ENCODE data around the gene SYTL2.

Gene SYTL2

DNA sequence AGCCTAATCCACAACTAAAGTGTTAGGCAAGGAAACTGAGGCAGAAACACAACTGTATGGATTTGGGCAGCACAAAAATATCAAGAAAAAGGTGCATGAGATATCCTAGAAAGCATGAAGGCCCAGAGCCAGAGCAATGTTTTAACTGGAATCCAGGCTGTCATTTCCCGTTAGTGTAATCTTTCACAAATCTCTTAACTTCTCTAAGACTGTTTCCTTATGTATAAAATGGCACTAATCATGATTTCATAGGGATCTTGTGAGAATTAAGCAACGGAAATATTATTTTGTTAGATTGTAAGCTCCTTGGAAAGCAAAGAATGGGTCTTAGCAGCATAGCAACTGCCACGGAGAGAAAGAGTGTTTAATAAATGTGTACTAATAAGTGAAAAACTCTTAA is 14.7 kb upstream of the SYTL2 start:
- Histone ChIP-seq H2BK5ac (ENCODE audit: low read length) (no peak overlapping the region), H3K23ac (ENCODE audit: low read length) (no peak overlapping the region), H3K4ac (ENCODE audit: low read depth, low read length) (no peak overlapping the region), H2BK15ac (replicated peaks; ENCODE audit: low read depth) (no peak overlapping the region), H3K27me3 (ENCODE audit: insufficient read depth, low read length, poor library complexity) (no peaks in the 10 kb centered on the region), H3K36me3 (ENCODE audit: control insufficient read depth, insufficient read depth, low read length) (no peaks in the 10 kb centered on the region), H3K27ac (ENCODE audit: low read depth, low read length) (no peak overlapping the region), H3K79me1 (ENCODE audit: low read length) (no peaks in the 10 kb centered on the region), H4K5ac (ENCODE audit: low read length) (no peak overlapping the region), H3K4me2 (ENCODE audit: low read length) (no peak overlapping the region), H3K79me2 (ENCODE audit: control insufficient read depth, insufficient read depth, low read length) (no peaks in the 10 kb centered on the region), H3K56ac (ENCODE audit: low read length) (no peak overlapping the region), H3K9ac (ENCODE audit: low read length) (no peak overlapping the region), H2AK5ac (ENCODE audit: low read length) (no peak overlapping the region), H3K4me1 (ENCODE audit: control insufficient read depth, low read depth, low read length) (no peaks in the 10 kb centered on the region), H2BK120ac (ENCODE audit: low read depth, low read length) (no peak overlapping the region), H3K18ac (ENCODE audit: low read length) (no peak overlapping the region), H4K8ac (ENCODE audit: low read depth, low read length) (no peak overlapping the region), H3K4me3 (ENCODE audit: low read length) (no peak overlapping the region)
- DNase-seq: no peak
- WGBS (ENCODE audit: extremely low coverage, insufficient coverage, low lambda C conversion rate): no CpG with 5 or more reads among the region's 3 CpGs

DNA sequence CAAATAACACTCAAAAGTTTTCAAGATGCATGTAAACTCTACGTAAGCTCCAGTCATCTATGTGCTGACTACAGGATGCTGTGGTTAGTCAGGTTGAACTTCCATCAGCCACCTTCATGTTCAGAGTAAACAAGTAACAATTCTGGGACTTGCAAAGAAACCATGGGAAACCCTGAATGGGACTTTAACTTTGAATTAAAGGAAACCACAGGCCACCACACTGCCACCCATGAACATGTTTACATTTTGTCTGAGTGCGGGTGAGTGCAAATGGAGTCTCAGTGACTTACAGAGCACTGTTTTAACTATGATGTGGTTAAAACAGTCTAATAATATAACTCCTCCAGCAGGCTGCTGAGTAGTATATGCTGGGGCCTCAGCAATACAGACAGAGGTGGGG is 12.9 kb upstream of the SYTL2 start:
- no peak overlapping the region for H4K8ac ChIP-seq (ENCODE audit: low read depth, low read length)
- no peak overlapping the region for H2AK5ac ChIP-seq (ENCODE audit: low read length)
- no peak overlapping the region for H3K4me3 ChIP-seq (ENCODE audit: low read length)
- no peaks in the 10 kb centered on the region for H3K4me1 ChIP-seq (ENCODE audit: control insufficient read depth, low read depth, low read length)
- no peak for DNase-seq
- no peaks in the 10 kb centered on the region for H3K79me2 ChIP-seq (ENCODE audit: control insufficient read depth, insufficient read depth, low read length)
- no peak overlapping the region for H2BK15ac ChIP-seq (replicated peaks; ENCODE audit: low read depth)
- no peak overlapping the region for H2BK120ac ChIP-seq (ENCODE audit: low read depth, low read length)
- H3K56ac ChIP-seq (ENCODE audit: low read length): no peak overlapping the region
- H2BK5ac ChIP-seq (ENCODE audit: low read length): no peak overlapping the region
- WGBS (ENCODE audit: extremely low coverage, insufficient coverage, low lambda C conversion rate): no CpG with 5 or more reads among the region's 2 CpGs
- H3K4me2 ChIP-seq (ENCODE audit: low read length): no peak overlapping the region
- no peak overlapping the region for H3K18ac ChIP-seq (ENCODE audit: low read length)
- no peaks in the 10 kb centered on the region for H3K79me1 ChIP-seq (ENCODE audit: low read length)
- H3K23ac ChIP-seq (ENCODE audit: low read length): no peak overlapping the region
- no peak overlapping the region for H3K4ac ChIP-seq (ENCODE audit: low read depth, low read length)
- no peak overlapping the region for H3K27ac ChIP-seq (ENCODE audit: low read depth, low read length)
- H4K5ac ChIP-seq (ENCODE audit: low read length): no peak overlapping the region
- no peaks in the 10 kb centered on the region for H3K36me3 ChIP-seq (ENCODE audit: control insufficient read depth, insufficient read depth, low read length)
- no peak overlapping the region for H3K9ac ChIP-seq (ENCODE audit: low read length)
- no peaks in the 10 kb centered on the region for H3K27me3 ChIP-seq (ENCODE audit: insufficient read depth, low read length, poor library complexity)

DNA sequence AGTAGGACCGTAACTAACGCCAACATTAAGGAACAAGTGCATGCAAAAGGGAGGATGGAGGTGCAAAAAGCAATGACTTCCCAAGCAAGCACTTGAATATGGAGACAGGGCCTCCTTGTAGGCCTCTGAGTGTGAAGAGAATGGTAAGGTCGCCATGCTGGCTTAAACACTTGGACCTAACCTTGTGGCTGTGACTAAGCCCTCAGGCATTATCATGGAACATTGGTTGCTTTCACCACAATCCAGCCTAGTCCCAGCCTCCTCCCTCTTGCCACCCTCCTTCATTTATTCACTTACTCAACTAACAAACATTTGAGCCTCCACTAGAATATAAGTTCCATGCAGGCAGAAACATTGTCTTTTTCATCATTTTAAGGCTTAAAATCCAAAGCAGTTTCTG is 11.9 kb upstream of the SYTL2 start:
- H4K5ac ChIP-seq (ENCODE audit: low read length): no peak overlapping the region
- H2BK120ac ChIP-seq (ENCODE audit: low read depth, low read length): no peak overlapping the region
- no peak overlapping the region for H3K9ac ChIP-seq (ENCODE audit: low read length)
- no peaks in the 10 kb centered on the region for H3K4me1 ChIP-seq (ENCODE audit: control insufficient read depth, low read depth, low read length)
- no peak overlapping the region for H2AK5ac ChIP-seq (ENCODE audit: low read length)
- no peak overlapping the region for H2BK5ac ChIP-seq (ENCODE audit: low read length)
- H3K23ac ChIP-seq (ENCODE audit: low read length): no peak overlapping the region
- H3K4ac ChIP-seq (ENCODE audit: low read depth, low read length): no peak overlapping the region
- H3K4me2 ChIP-seq (ENCODE audit: low read length): no peak overlapping the region
- H3K36me3 ChIP-seq (ENCODE audit: control insufficient read depth, insufficient read depth, low read length): no peaks in the 10 kb centered on the region
- H3K79me1 ChIP-seq (ENCODE audit: low read length): no peaks in the 10 kb centered on the region
- H2BK15ac ChIP-seq (replicated peaks; ENCODE audit: low read depth): no peak overlapping the region
- no peak overlapping the region for H4K8ac ChIP-seq (ENCODE audit: low read depth, low read length)
- no CpG with 5 or more reads among the region's 3 CpGs for WGBS (ENCODE audit: extremely low coverage, insufficient coverage, low lambda C conversion rate)
- no peaks in the 10 kb centered on the region for H3K79me2 ChIP-seq (ENCODE audit: control insufficient read depth, insufficient read depth, low read length)
- no peak overlapping the region for H3K56ac ChIP-seq (ENCODE audit: low read length)
- H3K27ac ChIP-seq (ENCODE audit: low read depth, low read length): no peak overlapping the region
- no peak overlapping the region for H3K18ac ChIP-seq (ENCODE audit: low read length)
- H3K27me3 ChIP-seq (ENCODE audit: insufficient read depth, low read length, poor library complexity): no peaks in the 10 kb centered on the region
- H3K4me3 ChIP-seq (ENCODE audit: low read length): no peak overlapping the region
- no peak for DNase-seq

DNA sequence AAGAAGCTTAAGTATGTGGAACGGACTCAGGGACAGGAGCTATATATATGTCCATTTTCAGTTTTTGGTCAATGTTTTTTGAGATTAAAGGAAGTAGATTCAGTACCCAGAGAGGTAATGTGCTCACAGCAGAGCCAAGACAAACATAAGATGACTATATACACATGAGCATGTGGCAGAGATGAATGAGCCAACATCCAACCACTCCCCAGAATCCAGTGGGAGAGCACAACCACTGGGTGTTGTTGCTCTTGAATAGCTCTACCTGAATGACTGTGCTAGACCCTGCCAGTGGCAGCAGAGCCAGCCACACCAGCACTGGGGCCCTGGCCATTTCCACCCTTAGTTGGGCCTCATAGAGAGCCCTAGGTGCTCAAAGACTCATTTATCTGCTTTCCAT is 10.7 kb upstream of the SYTL2 start:
- DNase-seq: no peak
- H3K27ac ChIP-seq (ENCODE audit: low read depth, low read length): no peak overlapping the region
- no CpG with 5 or more reads among the region's 1 CpG for WGBS (ENCODE audit: extremely low coverage, insufficient coverage, low lambda C conversion rate)
- H3K4me3 ChIP-seq (ENCODE audit: low read length): no peak overlapping the region
- no peaks in the 10 kb centered on the region for H3K79me1 ChIP-seq (ENCODE audit: low read length)
- no peak overlapping the region for H3K23ac ChIP-seq (ENCODE audit: low read length)
- H4K8ac ChIP-seq (ENCODE audit: low read depth, low read length): no peak overlapping the region
- H3K27me3 ChIP-seq (ENCODE audit: insufficient read depth, low read length, poor library complexity): no peaks in the 10 kb centered on the region
- H3K36me3 ChIP-seq (ENCODE audit: control insufficient read depth, insufficient read depth, low read length): no peaks in the 10 kb centered on the region
- no peak overlapping the region for H2BK15ac ChIP-seq (replicated peaks; ENCODE audit: low read depth)
- no peak overlapping the region for H2AK5ac ChIP-seq (ENCODE audit: low read length)
- H3K4ac ChIP-seq (ENCODE audit: low read depth, low read length): no peak overlapping the region
- no peak overlapping the region for H3K56ac ChIP-seq (ENCODE audit: low read length)
- H2BK120ac ChIP-seq (ENCODE audit: low read depth, low read length): no peak overlapping the region
- no peak overlapping the region for H3K9ac ChIP-seq (ENCODE audit: low read length)
- H3K79me2 ChIP-seq (ENCODE audit: control insufficient read depth, insufficient read depth, low read length): no peaks in the 10 kb centered on the region
- H4K5ac ChIP-seq (ENCODE audit: low read length): no peak overlapping the region
- H3K18ac ChIP-seq (ENCODE audit: low read length): no peak overlapping the region
- no peaks in the 10 kb centered on the region for H3K4me1 ChIP-seq (ENCODE audit: control insufficient read depth, low read depth, low read length)
- H2BK5ac ChIP-seq (ENCODE audit: low read length): no peak overlapping the region
- no peak overlapping the region for H3K4me2 ChIP-seq (ENCODE audit: low read length)

DNA sequence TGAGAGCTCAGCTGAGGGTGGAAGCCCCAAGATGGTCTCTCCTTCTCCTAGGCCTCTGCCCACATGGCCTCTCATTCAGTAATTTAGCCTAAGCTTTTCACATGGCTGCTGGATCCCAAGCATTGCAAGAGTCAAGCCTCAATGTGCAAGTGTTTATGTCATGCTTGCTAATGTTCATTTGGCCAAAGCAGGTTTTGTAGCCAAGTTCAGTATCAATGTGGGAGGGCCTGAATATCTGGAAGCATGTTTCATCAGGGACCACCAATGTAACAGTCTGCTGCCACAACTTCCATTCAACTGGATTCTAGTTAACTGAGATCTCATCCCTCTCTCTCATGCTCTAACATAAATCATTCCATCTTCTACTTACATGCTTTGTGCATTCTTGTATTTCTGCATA is 8.5 kb upstream of the SYTL2 start:
- Histone ChIP-seq H4K8ac (ENCODE audit: low read depth, low read length) (no peak overlapping the region), H3K79me1 (ENCODE audit: low read length) (no peaks in the 10 kb centered on the region), H3K23ac (ENCODE audit: low read length) (no peak overlapping the region), H3K4me2 (ENCODE audit: low read length) (no peak overlapping the region), H3K36me3 (ENCODE audit: control insufficient read depth, insufficient read depth, low read length) (no peaks in the 10 kb centered on the region), H3K79me2 (ENCODE audit: control insufficient read depth, insufficient read depth, low read length) (no peaks in the 10 kb centered on the region), H3K18ac (ENCODE audit: low read length) (no peak overlapping the region), H3K56ac (ENCODE audit: low read length) (no peak overlapping the region), H2AK5ac (ENCODE audit: low read length) (no peak overlapping the region), H4K5ac (ENCODE audit: low read length) (no peak overlapping the region), H3K27me3 (ENCODE audit: insufficient read depth, low read length, poor library complexity) (no peaks in the 10 kb centered on the region), H2BK15ac (replicated peaks; ENCODE audit: low read depth) (no peak overlapping the region), H3K9ac (ENCODE audit: low read length) (no peak overlapping the region), H2BK120ac (ENCODE audit: low read depth, low read length) (no peak overlapping the region), H3K4ac (ENCODE audit: low read depth, low read length) (no peak overlapping the region), H3K4me1 (ENCODE audit: control insufficient read depth, low read depth, low read length) (no peaks in the 10 kb centered on the region), H3K27ac (ENCODE audit: low read depth, low read length) (no peak overlapping the region), H3K4me3 (ENCODE audit: low read length) (no peak overlapping the region), H2BK5ac (ENCODE audit: low read length) (no peak overlapping the region)
- DNase-seq: no peak

DNA sequence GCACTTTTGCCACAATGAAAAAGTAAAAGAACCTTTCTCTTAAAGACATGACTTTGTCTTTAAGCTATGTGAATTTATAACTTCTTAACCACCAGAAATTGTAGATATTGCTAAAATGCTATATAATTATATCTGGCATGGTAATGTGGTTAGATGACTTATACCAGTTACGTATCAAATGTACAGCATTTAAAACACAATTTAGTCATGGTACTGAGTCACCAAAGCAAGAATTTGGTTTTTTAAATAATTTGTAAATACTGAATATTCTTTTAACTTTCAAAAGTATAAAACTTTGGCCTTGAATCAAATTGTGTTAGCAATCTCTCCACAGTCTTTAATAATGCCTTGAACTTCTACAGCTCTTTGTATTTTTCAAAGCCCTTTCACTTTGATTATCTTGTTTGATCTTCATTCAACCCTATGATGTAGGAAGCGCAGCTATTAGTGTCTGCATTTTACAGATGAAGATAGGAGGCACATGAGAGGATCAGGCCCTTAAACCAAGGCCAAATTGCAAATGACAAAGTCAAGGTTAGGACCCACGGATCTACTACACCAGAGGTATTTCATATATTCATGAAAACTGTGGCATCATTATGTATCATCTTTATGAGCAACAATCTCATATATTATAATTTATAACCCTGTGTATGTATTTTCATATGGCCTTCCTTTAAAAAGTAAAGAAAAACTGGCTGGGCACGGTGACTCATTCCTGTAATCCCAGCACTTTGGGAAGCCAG is 4.4 kb upstream of the SYTL2 start:
- no peaks in the 10 kb centered on the region for H3K36me3 ChIP-seq (ENCODE audit: control insufficient read depth, insufficient read depth, low read length)
- DNase-seq: no peak

More for the DNA sequence above, 4.4 kb upstream of the SYTL2 start:
- Histone ChIP-seq H4K5ac (ENCODE audit: low read length) (no peak overlapping the region), H3K9ac (ENCODE audit: low read length) (no peak overlapping the region), H3K4me3 (ENCODE audit: low read length) (no peak overlapping the region), H3K4ac (ENCODE audit: low read depth, low read length) (no peak overlapping the region), H3K79me2 (ENCODE audit: control insufficient read depth, insufficient read depth, low read length) (no peaks in the 10 kb centered on the region), H2AK5ac (ENCODE audit: low read length) (no peak overlapping the region), H3K56ac (ENCODE audit: low read length) (no peak overlapping the region), H3K79me1 (ENCODE audit: low read length) (no peaks in the 10 kb centered on the region), H2BK15ac (replicated peaks; ENCODE audit: low read depth) (no peak overlapping the region), H3K27ac (ENCODE audit: low read depth, low read length) (no peak overlapping the region), H3K27me3 (ENCODE audit: insufficient read depth, low read length, poor library complexity) (no peaks in the 10 kb centered on the region), H3K4me2 (ENCODE audit: low read length) (no peak overlapping the region), H4K8ac (ENCODE audit: low read depth, low read length) (no peak overlapping the region), H3K18ac (ENCODE audit: low read length) (no peak overlapping the region), H2BK120ac (ENCODE audit: low read depth, low read length) (no peak overlapping the region), H2BK5ac (ENCODE audit: low read length) (no peak overlapping the region), H3K23ac (ENCODE audit: low read length) (no peak overlapping the region), H3K4me1 (ENCODE audit: control insufficient read depth, low read depth, low read length) (no peaks in the 10 kb centered on the region)
- WGBS (ENCODE audit: extremely low coverage, insufficient coverage, low lambda C conversion rate): no CpG with 5 or more reads among the region's 4 CpGs

All from mesendoderm (in vitro differentiated cells).